Gastrocnemius medialis (tissue), 4 donors: ENCODE results near the gene NDST4. TPM values are rescaled to one million over a fixed set of nuclear protein-coding genes. Genes with fewer than 3 reads are reported as not detected.

Experiments
- ATAC-seq, 2 donors: fragments of 150-250 bp; one replicate each; pipeline ENCODE4 v1.9.1; 2016
- DNase-seq, 2 donors: peaks; one replicate each; pipeline ENCODE4 v3.0.0-alpha.2; 2019
- H3K27ac ChIP-seq, 4 donors: fragments of 200-600 bp; sonication (generic); 1 replicate in 1 of 4; 2 replicates in 3 of 4; pipeline ENCODE4 v1.5.1; 2016 to 2018; ENCODE audit warnings: mild to moderate bottlenecking in 2 of 4, moderate library complexity in 1 of 4
- H3K27me3 ChIP-seq, 3 donors: fragments of 200-600 bp; sonication (generic) in 2 of 3; 1 replicate in 1 of 3; 2 replicates in 2 of 3; pipeline versions ENCODE4 v1.5.1 to v1.6.0; 2016 to 2019; ENCODE audit warnings: mild to moderate bottlenecking in 1 of 3, moderate library complexity in 1 of 3
- H3K36me3 ChIP-seq, 2 donors: fragments of 200-600 bp; sonication (generic) in 1 of 2; one replicate each; pipeline ENCODE4 v1.5.1; 2017 to 2018
- H3K4me1 ChIP-seq, 2 donors: fragments of 200-600 bp; sonication (generic) in 1 of 2; one replicate each; pipeline ENCODE4 v1.5.1; 2016 to 2017; ENCODE audit warnings: mild to moderate bottlenecking in 2 of 2
- H3K4me3 ChIP-seq, 4 donors: fragments of 200-600 bp; sonication (generic) in 3 of 4; 1 replicate in 1 of 4; 2 replicates in 3 of 4; pipeline ENCODE4 v1.5.1; 2016 to 2019; ENCODE audit warnings: mild to moderate bottlenecking in 2 of 4
- H3K9me3 ChIP-seq, 3 donors: fragments of 200-600 bp; sonication (generic) in 2 of 3; 1 replicate in 1 of 3; 2 replicates in 2 of 3; pipeline ENCODE4 v1.5.1; 2016 to 2019
- CTCF ChIP-seq, 5 experiments: fragments of 450-650 bp in 3 of 5; fragments of 200-600 bp in 2 of 5; sonication (generic) in 2 of 5; IDR thresholded peaks in 4 of 5; conservative IDR thresholded peaks in 1 of 5; 1 replicate in 4 of 5; 2 replicates in 1 of 5; pipeline ENCODE4 v1.5.1; 2016 to 2019; ENCODE audit warnings: antibody characterized with exemption in 5 of 5, mild to moderate bottlenecking in 3 of 5, moderate library complexity in 3 of 5
- POLR2A ChIP-seq, 2 donors: fragments of 450-650 bp; IDR thresholded peaks; one replicate each; pipeline ENCODE4 v1.6.1; 2017; ENCODE audit warnings: antibody characterized with exemption in 2 of 2, mild to moderate bottlenecking in 2 of 2, moderate library complexity in 2 of 2
- in situ Hi-C, 4 donors: fragments of 200-750 bp; cut with MboI; loops; one replicate each; pipeline versions ENCODE4 v1.15.0 to v1.8.0; 2017; ENCODE audit warnings: low sequenced_read_pairs in 4 of 4
- intact Hi-C: fragments of 100-400 bp; cut with DNase I; formaldehyde crosslinking; loops from one replicate; pipeline ENCODE4 v1.15.1; 2023; ENCODE audit warnings: low total_unique reads
- total RNA-seq, 4 donors: library from RNA; depleted of rRNA; stranded (reverse); fragments of >200 nt; gene quantifications; one replicate each; pipeline versions ENCODE4 v1.1.0 to v1.2.3, GENCODE V29; 2016

The NDST4 gene
- total RNA-seq, 4 donors from 2014 or later = not detected

GRCh38 chr4:114926583-114926982 is 186.8 kb downstream of the NDST4 start:
- Histone ChIP-seq H3K36me3 (no peaks in the 10 kb centered on the region), H3K27ac (no peak overlapping the region), H3K9me3 (no peaks in the 10 kb centered on the region), H3K4me1 (no peaks in the 10 kb centered on the region), H3K27me3 (no peaks in the 10 kb centered on the region), H3K4me3 (no peak overlapping the region)
- in situ Hi-C loops (no loop called here), intact Hi-C loops (no loop called here)
- no peak for TF ChIP-seq POLR2A (IDR thresholded peaks at IDR 0.05)
- ATAC-seq (no peak), DNase-seq (no peak)

GRCh38 chr4:114924311-114924710 is 189.1 kb downstream of the NDST4 start:
- intact Hi-C loops = no loop called here
- H3K27ac ChIP-seq = no peak overlapping the region
- H3K36me3 ChIP-seq = no peaks in the 10 kb centered on the region
- TF ChIP-seq POLR2A (IDR thresholded peaks at IDR 0.05) (no peak), CTCF (IDR thresholded peaks at IDR 0.05 in 4 of 5, conservative IDR thresholded peaks at IDR 0.05 in 1 of 5) (no peak)
- no peak overlapping the region for H3K4me3 ChIP-seq
- no peak for DNase-seq
- H3K9me3 ChIP-seq = no peaks in the 10 kb centered on the region
- no peaks in the 10 kb centered on the region for H3K27me3 ChIP-seq
- no peaks in the 10 kb centered on the region for H3K4me1 ChIP-seq
- in situ Hi-C loops = no loop called here
- ATAC-seq = no peak

- DNase-seq (no peak), ATAC-seq (no peak)
- H3K27ac ChIP-seq = no peak overlapping the region
- H3K4me3 ChIP-seq = no peak overlapping the region
- in situ Hi-C loops (no loop called here), intact Hi-C loops (no loop called here)
- no peaks in the 10 kb centered on the region for H3K4me1 ChIP-seq
- H3K9me3 ChIP-seq = no peaks in the 10 kb centered on the region
- H3K36me3 ChIP-seq = no peaks in the 10 kb centered on the region
- no peak for TF ChIP-seq CTCF (IDR thresholded peaks at IDR 0.05 in 4 of 5, conservative IDR thresholded peaks at IDR 0.05 in 1 of 5)
- no peak for TF ChIP-seq POLR2A (IDR thresholded peaks at IDR 0.05)
- H3K27me3 ChIP-seq = no peaks in the 10 kb centered on the region
These were observed 190.9 kb downstream of the NDST4 start for GRCh38 chr4:114922592-114922933.

GRCh38 chr4:114921790-114922591 is 191.4 kb downstream of the NDST4 start:
- H3K36me3 ChIP-seq = no peaks in the 10 kb centered on the region
- no peaks in the 10 kb centered on the region for H3K27me3 ChIP-seq
- ATAC-seq = no peak
- intact Hi-C loops (no loop called here), in situ Hi-C loops (no loop called here)
- DNase-seq = no peak
- no peaks in the 10 kb centered on the region for H3K4me1 ChIP-seq
- no peak for TF ChIP-seq CTCF (IDR thresholded peaks at IDR 0.05 in 4 of 5, conservative IDR thresholded peaks at IDR 0.05 in 1 of 5)
- H3K4me3 ChIP-seq = no peak overlapping the region
- H3K27ac ChIP-seq = no peak overlapping the region
- no peaks in the 10 kb centered on the region for H3K9me3 ChIP-seq

- intact Hi-C loops (no loop called here), in situ Hi-C loops (no loop called here)
- no peak overlapping the region for H3K27ac ChIP-seq
- no peak overlapping the region for H3K4me3 ChIP-seq
- H3K27me3 ChIP-seq = no peaks in the 10 kb centered on the region
- ATAC-seq = no peak
- no peaks in the 10 kb centered on the region for H3K4me1 ChIP-seq
- H3K9me3 ChIP-seq = no peaks in the 10 kb centered on the region
- TF ChIP-seq POLR2A (IDR thresholded peaks at IDR 0.05) (no peak), CTCF (IDR thresholded peaks at IDR 0.05 in 4 of 5, conservative IDR thresholded peaks at IDR 0.05 in 1 of 5) (no peak)
- no peak for DNase-seq
- no peaks in the 10 kb centered on the region for H3K36me3 ChIP-seq
These were observed 192.2 kb downstream of the NDST4 start for GRCh38 chr4:114921191-114921590.
